Measurements from ENCODE around the gene MDC1. TPM values are rescaled to one million over a fixed set of nuclear protein-coding genes. Genes with fewer than 3 reads are reported as not detected.

MDC1 gene
- total and polyA plus RNA-seq, 8 donors: 28.2 to 53.6 (median 48.8) TPM

DNA sequence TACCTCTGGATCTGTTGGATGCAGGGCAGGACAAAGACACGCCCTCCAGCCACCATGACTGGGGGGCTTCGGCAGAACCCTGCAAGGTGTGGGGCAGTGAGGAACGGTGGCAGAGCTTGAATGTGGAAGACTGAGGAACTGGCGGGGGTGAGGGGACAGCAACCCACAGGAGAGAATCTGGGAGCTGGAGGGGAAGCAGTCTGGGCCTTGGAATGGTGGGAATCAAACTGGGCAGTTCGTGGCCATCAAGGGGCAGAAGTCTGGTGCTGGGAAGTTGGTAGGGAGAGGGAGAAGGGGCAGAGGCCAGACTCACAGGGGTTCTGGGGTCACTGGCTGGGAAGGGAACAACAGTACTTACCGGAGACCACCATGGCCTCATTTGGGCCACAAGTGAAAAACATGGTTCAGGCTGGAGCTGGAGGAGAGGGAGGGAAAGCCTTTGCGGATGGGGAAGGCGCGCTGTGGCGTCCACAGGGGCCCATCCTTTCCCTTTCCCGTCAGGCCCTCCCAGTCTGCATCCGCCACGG, 24.8 kb upstream of the MDC1 start:
- H3K4me3 ChIP-seq: peak overlapping the region; percentile 66 to 94
- no peak for TF ChIP-seq CTCF (IDR thresholded peaks at IDR 0.05)
- no peaks in the 10 kb centered on the region for H3K27me3 ChIP-seq
- DNase-seq (no peak), ATAC-seq (peak; percentile 17)
- H3K36me3 ChIP-seq: peaks cover 0 to 46% of the 10 kb centered on the region in 2 donors
- peaks cover 16 to 67% of the 10 kb centered on the region in 2 donors for H3K4me1 ChIP-seq
- H3K27ac ChIP-seq: peak overlapping the region; percentile 96 to 97
- intact Hi-C loops (cut with DNase I): loop anchor here in 1 of 2 donors (10.0 kb wide), 1 partner anchor 73 kb away; no protein-coding TSS in a partner anchor
- H3K9me3 ChIP-seq: no peaks in the 10 kb centered on the region

DNA sequence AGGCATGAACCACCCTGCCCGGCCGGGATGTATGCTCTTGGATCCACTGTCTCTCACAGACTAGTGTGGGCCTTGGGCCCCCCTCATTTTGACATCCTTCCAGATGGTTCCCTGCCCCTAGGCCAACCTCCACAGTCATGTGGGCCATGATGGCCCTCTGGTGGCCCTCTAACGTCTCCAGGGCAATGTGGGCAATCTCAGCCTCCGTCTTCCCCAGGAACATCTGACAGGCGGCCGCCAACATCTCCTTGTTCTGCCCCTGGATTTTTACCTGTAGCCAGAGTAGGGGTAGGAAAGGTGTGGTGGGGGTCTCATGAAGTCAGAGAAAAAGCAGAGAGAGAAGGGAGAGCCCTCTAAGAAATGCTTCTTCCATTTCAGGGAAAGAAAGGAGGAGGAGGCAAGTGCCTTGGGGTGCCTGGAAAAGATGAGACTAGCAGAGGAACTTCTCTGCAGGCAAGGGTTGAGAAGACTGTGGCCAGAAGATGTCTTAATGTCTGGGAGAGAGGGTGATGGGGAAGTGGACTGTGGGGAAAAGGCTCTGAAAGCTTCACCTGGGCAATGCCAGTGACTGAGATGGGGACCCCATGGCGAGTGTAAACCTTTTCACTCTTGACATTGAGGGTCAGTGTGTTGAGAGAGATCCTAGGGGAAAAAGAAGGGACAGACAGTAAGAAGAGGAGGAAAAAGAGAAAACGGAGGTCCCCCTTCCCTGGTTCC, 24.1 kb upstream of the MDC1 start:
- H3K4me1 ChIP-seq: peaks cover 17 to 72% of the 10 kb centered on the region in 2 donors
- peaks cover 0 to 53% of the 10 kb centered on the region in 2 donors for H3K36me3 ChIP-seq
- TF ChIP-seq CTCF (IDR thresholded peaks at IDR 0.05): no peak
- intact Hi-C loops (cut with DNase I): loop anchor here in 1 of 2 donors (10.0 kb wide), 1 partner anchor 74 kb away; no protein-coding TSS in a partner anchor
- DNase-seq (no peak), ATAC-seq (no peak)
- peak overlapping the region; percentile 66 to 94 for H3K4me3 ChIP-seq
- H3K27me3 ChIP-seq: no peaks in the 10 kb centered on the region
- H3K9me3 ChIP-seq: no peaks in the 10 kb centered on the region
- H3K27ac ChIP-seq: peak overlapping the region; percentile 96 to 97

DNA sequence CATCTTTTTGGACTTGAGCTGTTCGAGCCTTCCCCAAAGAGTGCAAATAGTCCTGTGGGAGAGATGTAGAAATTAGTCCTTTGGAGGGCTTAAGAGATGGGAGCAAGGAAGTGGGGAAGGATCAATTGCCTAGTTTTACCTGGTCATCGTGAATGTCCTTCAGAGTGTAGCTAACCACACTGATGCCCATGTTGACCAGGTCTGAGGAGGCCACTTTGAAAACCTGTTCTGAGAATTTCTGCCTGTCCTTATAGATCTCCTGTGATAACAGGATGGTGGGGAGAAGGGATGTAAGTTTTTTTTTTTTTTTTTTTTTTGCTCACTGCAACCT, 23.4 kb upstream of the MDC1 start:
- DNase-seq (no peak), ATAC-seq (no peak)
- Histone ChIP-seq H3K36me3 (peaks cover 0 to 60% of the 10 kb centered on the region in 2 donors), H3K4me1 (peaks cover 17 to 73% of the 10 kb centered on the region in 2 donors), H3K27ac (peak overlapping the region in 1 of 2 donors; percentile 96), H3K4me3 (peak overlapping the region in 1 of 2 donors; percentile 94), H3K27me3 (no peaks in the 10 kb centered on the region), H3K9me3 (no peaks in the 10 kb centered on the region)
- intact Hi-C loops (cut with DNase I): loop anchor here in 1 of 2 donors (10.0 kb wide), 1 partner anchor 74 kb away; no protein-coding TSS in a partner anchor
- no peak for TF ChIP-seq CTCF (IDR thresholded peaks at IDR 0.05)

DNA sequence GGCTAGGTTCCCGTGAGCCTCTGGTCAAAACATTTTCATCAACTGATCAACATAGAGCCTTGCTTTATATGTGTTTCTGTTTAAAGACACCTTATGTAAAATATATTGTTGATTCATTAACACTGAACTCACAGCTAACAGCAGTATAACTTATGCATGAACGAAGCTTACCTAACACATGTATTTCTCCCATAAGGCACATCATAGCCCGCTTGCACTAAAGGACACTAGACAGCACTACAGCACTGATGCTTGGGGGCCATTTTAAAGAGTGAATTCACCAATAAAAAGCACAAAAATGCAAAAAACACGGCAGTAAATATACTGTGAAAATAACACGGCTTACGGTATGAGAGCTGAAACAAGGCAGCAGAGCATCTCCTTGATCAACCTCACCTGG, 21.5 kb upstream of the MDC1 start:
- intact Hi-C loops (cut with DNase I): loop anchor here (10.0 kb wide), 2 partner anchors 54 to 136 kb away; partner anchors contain the start of gene PPP1R18 (in 1 of the 2)
- peak overlapping the region in 1 of 2 donors; percentile 61 for H3K27ac ChIP-seq
- no peaks in the 10 kb centered on the region for H3K27me3 ChIP-seq
- H3K9me3 ChIP-seq: no peaks in the 10 kb centered on the region
- peak overlapping the region in 1 of 2 donors; percentile 8 for H3K4me3 ChIP-seq
- TF ChIP-seq CTCF (IDR thresholded peaks at IDR 0.05): no peak
- no peak for ATAC-seq
- H3K4me1 ChIP-seq: peaks cover 17 to 70% of the 10 kb centered on the region in 2 donors
- no peak for DNase-seq
- peaks cover 0 to 80% of the 10 kb centered on the region in 2 donors for H3K36me3 ChIP-seq

- TF ChIP-seq CTCF (IDR thresholded peaks at IDR 0.05): no peak
- peaks cover 8 to 82% of the 10 kb centered on the region in 2 donors for H3K4me1 ChIP-seq
- no peaks in the 10 kb centered on the region for H3K9me3 ChIP-seq
- H3K36me3 ChIP-seq: peaks cover 0 to 100% of the 10 kb centered on the region in 2 donors
- no peak overlapping the region for H3K4me3 ChIP-seq
- H3K27me3 ChIP-seq: no peaks in the 10 kb centered on the region
- DNase-seq (no peak), ATAC-seq (no peak)
- intact Hi-C loops (cut with DNase I): loop anchor here (10.0 kb wide), 2 partner anchors 51 to 139 kb away; partner anchors contain the start of gene PPP1R18 (in 1 of the 2)
- peak overlapping the region in 1 of 2 donors; percentile 18 for H3K27ac ChIP-seq
Measured at GRCh38 chr6:30735668-30736314, 18.7 kb upstream of the MDC1 start.
